ENCODE results near the gene ATF7. TPM values are rescaled to one million over a fixed set of nuclear protein-coding genes. Genes with fewer than 3 reads are reported as not detected.

ATF7 gene
- total RNA-seq, 1 donor from 2014 or later, result 25.9 TPM

DNA sequence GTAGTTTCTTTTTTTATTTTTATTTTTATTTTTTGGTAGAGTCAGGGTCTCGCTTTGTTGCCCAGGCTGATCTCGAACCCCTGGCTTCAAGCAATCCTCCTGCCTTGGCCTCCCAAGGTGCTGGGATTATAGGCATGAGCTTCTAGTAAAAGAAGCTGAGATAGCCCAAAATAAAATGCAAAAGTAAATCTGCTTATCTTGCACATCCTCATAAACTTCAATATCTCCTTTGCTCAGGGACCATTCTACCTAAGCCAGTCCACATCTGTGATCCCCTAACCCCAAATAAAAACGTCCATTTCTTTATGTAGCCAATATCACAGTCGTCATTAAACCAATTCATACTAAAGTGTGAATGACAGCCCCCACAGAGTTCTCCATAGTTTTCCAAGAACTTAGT lies 36.3 kb downstream of the ATF7 start:
- intact Hi-C loops (cut with micrococcal nuclease), result loop anchor here (1.0 to 5.0 kb wide), 2 partner anchors 11 to 48 kb away; no protein-coding TSS in a partner anchor
- no peaks in the 10 kb centered on the region for H3K9me3 Mint-ChIP-seq
- no peak for DNase-seq (ENCODE audit: low spot score)
- no peaks in the 10 kb centered on the region for H3K27me3 Mint-ChIP-seq (ENCODE audit: insufficient read depth)
- peaks cover 27% of the 10 kb centered on the region for H3K4me1 Mint-ChIP-seq (ENCODE audit: low read depth)
- no peak overlapping the region for H3K27ac Mint-ChIP-seq
- no peaks in the 10 kb centered on the region for H3K36me3 Mint-ChIP-seq (ENCODE audit: low read depth)
- no peak overlapping the region for H3K4me3 Mint-ChIP-seq

DNA sequence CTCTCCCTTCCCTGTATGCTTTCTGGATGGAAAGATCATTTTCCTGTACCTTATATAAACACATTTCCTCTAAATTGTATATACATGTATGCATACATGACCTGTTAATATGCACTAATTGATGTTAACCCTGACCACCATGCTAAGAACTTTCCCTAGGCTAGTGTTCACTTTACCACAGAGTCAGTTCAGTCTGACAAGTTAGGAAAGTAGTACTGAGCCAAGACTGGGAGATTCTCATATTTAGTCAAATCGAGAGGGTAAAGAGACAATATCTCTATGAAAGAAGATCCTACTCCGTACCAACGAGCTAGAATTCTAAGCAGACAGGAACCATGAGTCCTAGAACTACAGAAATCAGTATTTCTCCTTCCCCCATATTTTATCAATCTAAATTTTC lies 36.8 kb downstream of the ATF7 start:
- Mint-ChIP-seq H3K36me3 (ENCODE audit: low read depth) (no peaks in the 10 kb centered on the region), H3K27ac (no peak overlapping the region), H3K27me3 (ENCODE audit: insufficient read depth) (no peaks in the 10 kb centered on the region), H3K4me3 (no peak overlapping the region), H3K9me3 (no peaks in the 10 kb centered on the region), H3K4me1 (ENCODE audit: low read depth) (peaks cover 27% of the 10 kb centered on the region)
- intact Hi-C loops (cut with micrococcal nuclease), result loop anchor here (1.0 to 5.0 kb wide), 2 partner anchors 12 to 47 kb away; no protein-coding TSS in a partner anchor
- no peak for DNase-seq (ENCODE audit: low spot score)

DNA sequence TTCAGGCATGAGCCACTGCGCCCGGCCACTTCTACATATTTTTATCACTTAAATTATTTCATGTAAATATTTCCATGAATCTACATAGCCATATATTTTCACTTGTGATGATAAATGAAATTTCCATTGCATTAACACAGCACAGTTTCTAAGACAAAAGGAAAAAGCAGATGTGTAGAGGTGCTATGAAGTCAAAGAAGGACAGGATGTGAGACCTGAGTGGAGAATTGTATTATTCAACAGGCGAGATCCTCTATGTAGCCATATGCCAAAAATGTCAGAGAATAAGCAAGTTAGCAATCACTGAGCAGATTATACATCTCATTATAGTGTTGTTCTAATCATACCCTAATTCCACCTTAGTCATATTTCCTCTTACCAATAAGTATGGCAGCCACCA lies 38.1 kb downstream of the ATF7 start:
- no peak for DNase-seq (ENCODE audit: low spot score)
- Mint-ChIP-seq H3K36me3 (ENCODE audit: low read depth) (peaks cover 3% of the 10 kb centered on the region), H3K4me3 (no peak overlapping the region), H3K27ac (no peak overlapping the region), H3K4me1 (ENCODE audit: low read depth) (peaks cover 27% of the 10 kb centered on the region), H3K27me3 (ENCODE audit: insufficient read depth) (no peaks in the 10 kb centered on the region), H3K9me3 (no peaks in the 10 kb centered on the region)
- intact Hi-C loops (cut with micrococcal nuclease), result loop anchor here (5.0 kb wide), 1 partner anchor 46 kb away; no protein-coding TSS in a partner anchor

DNA sequence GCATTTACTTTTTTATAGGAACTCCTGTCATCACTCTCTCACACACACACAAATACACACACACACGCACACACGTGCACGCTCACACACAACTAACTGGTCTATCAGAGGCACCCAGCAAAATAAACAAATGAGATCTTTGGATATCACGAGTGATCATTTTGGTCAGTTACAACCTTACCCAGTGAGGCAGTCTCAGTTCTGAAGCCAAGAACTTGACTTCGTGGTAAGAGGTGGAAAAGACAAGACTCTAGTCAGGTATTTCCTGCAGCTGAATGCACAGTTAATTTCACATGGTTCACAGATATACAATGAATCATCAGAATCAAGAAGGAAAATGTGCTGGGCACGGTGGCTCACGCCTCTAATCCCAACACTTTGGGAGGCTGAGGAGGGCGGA lies 39.4 kb downstream of the ATF7 start:
- DNase-seq (ENCODE audit: low spot score), result no peak
- intact Hi-C loops (cut with micrococcal nuclease), result loop anchor here (5.0 kb wide), 1 partner anchor 44 kb away; no protein-coding TSS in a partner anchor
- no peaks in the 10 kb centered on the region for H3K27me3 Mint-ChIP-seq (ENCODE audit: insufficient read depth)
- H3K4me1 Mint-ChIP-seq (ENCODE audit: low read depth), result peaks cover 27% of the 10 kb centered on the region
- H3K4me3 Mint-ChIP-seq, result no peak overlapping the region
- peak overlapping the region; percentile 41 for H3K27ac Mint-ChIP-seq
- peaks cover 3% of the 10 kb centered on the region for H3K36me3 Mint-ChIP-seq (ENCODE audit: low read depth)
- no peaks in the 10 kb centered on the region for H3K9me3 Mint-ChIP-seq

DNA sequence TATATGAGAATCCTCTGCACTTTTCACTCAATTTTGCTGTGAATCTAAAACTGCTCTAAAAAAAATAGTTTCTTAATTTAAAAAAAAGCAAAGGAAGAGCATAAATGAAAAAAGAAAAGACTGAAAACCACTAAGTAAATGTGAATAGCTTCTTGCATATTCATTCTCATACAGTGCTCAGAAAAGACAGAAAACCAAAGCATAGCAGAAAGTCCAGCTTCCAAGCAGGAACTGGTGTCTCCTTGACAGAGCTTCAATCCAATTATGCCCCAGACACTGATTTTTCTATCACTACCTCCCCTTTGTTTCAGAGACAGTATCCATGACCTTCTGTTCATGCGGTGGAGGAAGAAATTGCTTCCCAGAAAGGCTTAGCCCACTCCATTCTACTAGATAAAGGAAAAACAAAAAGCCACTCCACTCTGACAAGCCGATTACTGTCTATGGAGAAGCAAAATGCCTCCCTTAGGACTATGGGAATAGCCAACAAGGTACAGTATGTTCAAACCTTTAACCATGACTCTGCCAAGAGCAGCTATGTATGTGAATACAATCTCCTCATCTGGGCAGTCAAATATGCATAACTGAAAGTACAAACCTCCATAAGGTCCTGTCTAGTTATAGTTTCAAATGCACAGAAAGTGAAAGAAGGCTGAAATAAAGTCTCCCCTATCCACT lies 40.6 kb downstream of the ATF7 start:
- Mint-ChIP-seq H3K4me3 (no peak overlapping the region), H3K27ac (peak overlapping the region; percentile 14), H3K4me1 (ENCODE audit: low read depth) (peaks cover 24% of the 10 kb centered on the region), H3K27me3 (ENCODE audit: insufficient read depth) (no peaks in the 10 kb centered on the region), H3K36me3 (ENCODE audit: low read depth) (peaks cover 6% of the 10 kb centered on the region), H3K9me3 (no peaks in the 10 kb centered on the region)
- intact Hi-C loops (cut with micrococcal nuclease), result loop anchor here (5.0 kb wide), 1 partner anchor 43 kb away; no protein-coding TSS in a partner anchor
- no peak for DNase-seq (ENCODE audit: low spot score)

DNA sequence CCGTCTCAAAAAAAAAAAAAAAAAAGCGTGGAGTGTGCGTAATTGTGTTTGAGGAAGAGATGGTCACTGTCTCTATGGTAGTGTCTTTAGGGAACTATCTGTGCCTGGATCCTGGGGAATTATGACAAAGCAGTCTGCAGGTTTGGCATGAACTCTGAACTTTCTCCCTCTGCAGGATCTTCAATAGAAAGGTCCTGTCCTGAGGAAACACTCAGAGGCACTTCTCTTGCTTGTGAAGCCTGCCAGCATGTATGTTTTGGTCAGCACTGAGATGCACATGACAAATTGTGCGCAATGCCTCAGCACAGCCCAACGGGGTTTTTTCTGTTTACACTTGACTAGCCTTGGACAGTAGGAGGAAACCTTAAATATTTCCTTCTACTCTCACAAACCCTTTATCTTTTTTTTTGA lies 46.6 kb downstream of the ATF7 start:
- Mint-ChIP-seq H3K36me3 (ENCODE audit: low read depth) (peaks cover 18% of the 10 kb centered on the region), H3K27ac (no peak overlapping the region), H3K4me1 (ENCODE audit: low read depth) (peaks cover 30% of the 10 kb centered on the region), H3K27me3 (ENCODE audit: insufficient read depth) (no peaks in the 10 kb centered on the region), H3K4me3 (no peak overlapping the region), H3K9me3 (no peaks in the 10 kb centered on the region)
- no peak for DNase-seq (ENCODE audit: low spot score)
- intact Hi-C loops (cut with micrococcal nuclease), result no loop called here

DNA sequence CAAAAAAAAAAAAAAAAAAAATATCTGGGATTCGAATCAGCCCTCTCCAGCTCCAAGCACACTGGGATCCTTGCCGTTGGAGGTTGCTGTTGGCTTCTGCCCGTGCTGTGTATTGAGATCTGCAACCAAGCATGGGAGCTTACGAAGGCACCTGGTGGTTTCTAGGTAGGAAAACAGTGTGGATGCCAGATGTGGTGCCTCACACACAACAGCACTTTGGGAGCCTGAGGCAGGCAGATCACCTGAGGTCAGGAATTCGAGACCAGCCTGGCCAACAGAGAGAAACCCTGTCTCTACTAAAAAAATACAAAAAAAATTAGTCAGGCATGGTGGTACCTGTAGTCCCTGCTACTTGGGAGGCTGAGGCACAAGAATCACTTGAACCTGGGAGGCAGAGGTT lies 47.4 kb downstream of the ATF7 start:
- no peak for DNase-seq (ENCODE audit: low spot score)
- Mint-ChIP-seq H3K4me1 (ENCODE audit: low read depth) (peaks cover 30% of the 10 kb centered on the region), H3K9me3 (no peaks in the 10 kb centered on the region), H3K27me3 (ENCODE audit: insufficient read depth) (no peaks in the 10 kb centered on the region), H3K4me3 (no peak overlapping the region), H3K27ac (no peak overlapping the region), H3K36me3 (ENCODE audit: low read depth) (peaks cover 21% of the 10 kb centered on the region)
- intact Hi-C loops (cut with micrococcal nuclease), result no loop called here

DNA sequence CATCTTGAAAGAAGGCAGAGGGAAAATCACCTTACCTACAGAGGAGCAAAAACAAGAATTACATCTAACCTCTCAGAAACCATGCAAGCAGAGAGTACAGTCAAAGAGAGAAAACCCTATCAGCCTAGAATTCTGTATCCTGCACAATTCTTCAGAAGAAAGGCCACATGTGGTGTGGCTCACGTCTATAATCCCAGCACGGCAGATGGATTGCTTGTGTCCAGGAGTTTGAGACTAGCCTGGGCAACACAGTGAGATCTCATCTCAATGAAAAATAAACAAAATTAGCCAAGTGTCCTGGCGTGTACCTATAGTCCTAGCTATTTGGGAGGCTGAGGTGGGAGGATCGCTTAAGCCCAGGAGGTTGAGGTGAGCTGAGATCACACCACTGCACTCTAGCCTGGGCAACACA lies 48.2 kb downstream of the ATF7 start:
- H3K4me1 Mint-ChIP-seq (ENCODE audit: low read depth), result peaks cover 30% of the 10 kb centered on the region
- no peak overlapping the region for H3K4me3 Mint-ChIP-seq
- H3K9me3 Mint-ChIP-seq, result no peaks in the 10 kb centered on the region
- intact Hi-C loops (cut with micrococcal nuclease), result loop anchor here (1.0 kb wide), 1 partner anchor 17 kb away; no protein-coding TSS in a partner anchor
- H3K36me3 Mint-ChIP-seq (ENCODE audit: low read depth), result peaks cover 18% of the 10 kb centered on the region
- no peak for DNase-seq (ENCODE audit: low spot score)
- H3K27ac Mint-ChIP-seq, result peak overlapping the region; percentile 73
- no peaks in the 10 kb centered on the region for H3K27me3 Mint-ChIP-seq (ENCODE audit: insufficient read depth)

DNA sequence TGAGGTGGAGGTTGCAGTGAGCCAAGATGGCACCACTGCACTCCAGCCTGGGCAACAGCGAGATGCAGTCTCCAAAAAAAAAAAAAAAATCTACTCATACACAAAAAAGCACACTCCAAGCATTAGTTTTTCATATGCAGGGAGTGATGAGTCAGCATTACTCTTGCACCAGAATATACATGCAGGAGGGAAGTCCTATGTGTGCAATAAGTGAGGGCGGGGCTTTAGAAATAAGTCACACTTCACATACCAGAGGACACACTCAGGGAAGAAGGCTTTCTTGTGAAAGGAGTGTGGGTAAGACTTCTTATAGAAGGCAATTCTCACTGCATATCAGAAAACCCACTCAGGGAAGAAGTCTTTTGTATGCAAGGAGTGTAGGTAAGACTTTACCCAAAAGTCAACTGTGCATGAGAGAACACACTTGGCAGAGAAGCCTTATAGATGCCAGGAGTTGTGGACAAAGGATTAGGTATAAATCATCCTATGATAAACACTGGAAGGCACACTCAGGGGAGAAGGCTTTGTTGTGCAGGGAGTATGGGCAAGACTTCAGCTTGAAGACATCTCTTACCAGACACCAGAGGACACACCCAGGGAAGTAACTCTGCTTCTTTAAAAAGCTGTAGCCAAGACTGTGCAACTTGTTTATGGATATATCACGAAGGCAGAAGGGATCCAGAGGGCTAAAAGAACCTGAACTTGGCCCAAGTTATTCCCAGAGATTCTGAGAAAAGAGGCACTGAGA lies 50.5 kb downstream of the ATF7 start:
- Mint-ChIP-seq H3K36me3 (ENCODE audit: low read depth) (peaks cover 21% of the 10 kb centered on the region), H3K27ac (no peak overlapping the region), H3K4me3 (no peak overlapping the region), H3K9me3 (no peaks in the 10 kb centered on the region), H3K27me3 (ENCODE audit: insufficient read depth) (no peaks in the 10 kb centered on the region), H3K4me1 (ENCODE audit: low read depth) (peaks cover 37% of the 10 kb centered on the region)
- intact Hi-C loops (cut with micrococcal nuclease), result no loop called here
- DNase-seq (ENCODE audit: low spot score), result no peak

DNA sequence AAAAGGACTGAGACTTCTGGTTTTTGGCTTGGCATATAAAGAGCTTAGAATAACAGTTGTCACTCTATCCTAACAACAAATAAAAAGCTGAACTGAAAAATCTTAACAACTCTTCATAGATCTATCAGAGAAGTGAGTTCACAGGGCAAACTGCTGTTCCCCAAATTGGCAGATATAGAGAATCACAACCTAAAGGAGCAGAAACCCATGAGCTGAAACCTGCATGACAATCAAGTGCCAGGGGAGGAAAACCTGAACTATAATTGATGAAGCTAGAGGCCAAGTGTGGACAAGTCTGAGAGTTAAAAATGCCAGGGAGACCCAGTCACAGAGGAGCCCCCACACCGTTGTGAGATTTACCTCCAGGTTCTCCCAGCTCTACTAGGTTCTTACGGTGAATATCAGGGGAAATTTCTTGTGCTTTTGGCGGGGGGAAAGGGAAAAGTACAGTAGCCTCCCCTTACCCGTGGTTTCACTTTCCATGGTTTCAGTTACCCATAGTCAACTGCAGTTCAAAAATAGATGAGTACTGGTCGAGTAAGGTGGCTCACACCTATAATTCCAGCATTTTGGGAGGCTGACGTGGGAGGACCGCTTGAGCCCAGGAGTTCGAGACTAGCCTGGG lies 53.9 kb downstream of the ATF7 start:
- no peak for DNase-seq (ENCODE audit: low spot score)
- H3K9me3 Mint-ChIP-seq, result no peaks in the 10 kb centered on the region
- no peaks in the 10 kb centered on the region for H3K27me3 Mint-ChIP-seq (ENCODE audit: insufficient read depth)
- H3K36me3 Mint-ChIP-seq (ENCODE audit: low read depth), result peaks cover 18% of the 10 kb centered on the region
- intact Hi-C loops (cut with micrococcal nuclease), result no loop called here
- H3K4me1 Mint-ChIP-seq (ENCODE audit: low read depth), result peaks cover 26% of the 10 kb centered on the region
- H3K4me3 Mint-ChIP-seq, result peak overlapping the region; percentile 12
- H3K27ac Mint-ChIP-seq, result peak overlapping the region; percentile 69

DNA sequence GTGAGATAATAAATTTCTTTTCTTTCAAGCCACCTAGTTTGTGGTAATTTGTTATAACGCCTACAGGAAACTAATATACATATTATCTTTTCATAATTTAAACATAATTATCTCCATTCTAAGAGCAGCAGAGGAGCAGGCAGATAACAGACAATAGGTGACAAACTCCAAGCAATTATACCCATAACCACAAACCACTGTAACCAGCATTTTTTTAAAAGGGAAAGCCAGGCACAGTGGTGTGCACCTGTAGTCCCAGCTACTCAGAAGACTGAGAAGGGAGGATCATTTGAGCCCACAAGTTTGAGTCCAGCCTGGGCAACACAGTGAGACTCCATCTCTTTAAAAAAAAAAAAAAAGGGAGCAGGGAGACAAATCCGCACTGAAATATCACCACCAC lies 54.9 kb downstream of the ATF7 start:
- Mint-ChIP-seq H3K36me3 (ENCODE audit: low read depth) (peaks cover 12% of the 10 kb centered on the region), H3K27me3 (ENCODE audit: insufficient read depth) (no peaks in the 10 kb centered on the region), H3K4me3 (no peak overlapping the region), H3K4me1 (ENCODE audit: low read depth) (peaks cover 17% of the 10 kb centered on the region), H3K9me3 (no peaks in the 10 kb centered on the region), H3K27ac (no peak overlapping the region)
- DNase-seq (ENCODE audit: low spot score), result no peak
- intact Hi-C loops (cut with micrococcal nuclease), result no loop called here

DNA sequence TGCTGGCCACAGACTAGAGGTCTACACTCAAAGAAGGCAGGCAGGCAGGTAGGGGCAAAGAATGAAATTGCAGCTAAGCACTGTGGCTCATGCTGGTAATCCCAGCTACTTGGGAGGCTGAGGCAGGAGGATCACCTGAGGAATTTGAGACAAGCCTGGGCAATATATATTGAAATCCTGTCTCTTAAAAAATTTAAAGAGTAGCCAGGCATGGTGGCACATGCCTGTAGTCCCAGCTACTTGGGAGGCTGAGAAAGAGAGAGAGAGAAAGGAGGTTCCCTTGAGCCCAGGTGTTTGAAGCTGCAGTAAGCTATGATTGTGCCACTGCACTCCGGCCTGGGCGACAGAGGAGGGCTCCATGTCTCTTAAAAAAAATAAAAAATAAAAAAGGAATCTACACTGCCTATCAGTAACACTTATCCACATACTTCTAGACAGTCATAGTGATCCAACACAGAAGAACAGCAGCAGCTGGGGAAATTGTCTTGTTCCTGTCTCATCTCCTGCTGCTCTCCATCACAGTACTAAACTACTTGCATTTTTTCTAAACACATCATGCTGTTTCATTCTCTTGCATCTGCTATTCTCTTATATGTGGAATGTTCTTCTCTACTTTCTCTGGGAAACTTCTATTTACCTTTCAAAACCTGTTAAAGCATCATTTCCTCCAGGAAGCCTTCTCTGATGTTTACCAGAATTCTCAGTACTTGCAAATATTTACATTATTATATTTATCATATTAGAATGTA lies 57.2 kb downstream of the ATF7 start:
- Mint-ChIP-seq H3K9me3 (no peaks in the 10 kb centered on the region), H3K4me1 (ENCODE audit: low read depth) (peaks cover 24% of the 10 kb centered on the region), H3K36me3 (ENCODE audit: low read depth) (peaks cover 12% of the 10 kb centered on the region), H3K4me3 (no peak overlapping the region), H3K27ac (no peak overlapping the region), H3K27me3 (ENCODE audit: insufficient read depth) (no peaks in the 10 kb centered on the region)
- no peak for DNase-seq (ENCODE audit: low spot score)
- intact Hi-C loops (cut with micrococcal nuclease), result no loop called here

All from activated T-helper 1 cell treated with anti-CD3 and anti-CD28 coated beads, Interleukin-12 subunit alpha, Interleukin-12 subunit beta, Interleukin-2, Interleukin-4 antibody, amounts not matched to agents 30 ng/mL and 10 ng/mL and 1 ng/mL, durations not matched to agents 14 hours and 24 hours and 36 hours (primary cell).